Karpas-422 (cell line): Measurements from ENCODE around the gene IRF2. TPM values are rescaled to one million over a fixed set of nuclear protein-coding genes. Genes with fewer than 3 reads are reported as not detected.
A peak's percentile ranks its signal among the peaks of the same experiment; 100 is the strongest.

ENCODE experiments used
- DNase-seq: peaks from one replicate; pipeline ENCODE4 v3.0.0-alpha.2; 2015
- H2AFZ ChIP-seq: fragments of 200-600 bp; sonication (generic); 2 replicates; pipeline ENCODE4 v1.6.1; 2014; ENCODE audit warnings: antibody characterized with exemption, low read length, mixed read lengths
- H3K27ac ChIP-seq: fragments of 200-600 bp; sonication (generic); 2 replicates; pipeline ENCODE4 v1.5.1; 2014; ENCODE audit warnings: mild to moderate bottlenecking, low read length, moderate library complexity
- H3K27me3 ChIP-seq: fragments of 200-600 bp; sonication (generic); 2 replicates; pipeline ENCODE4 v1.6.1; 2014; ENCODE audit warnings: low read length, mixed read lengths
- H3K36me3 ChIP-seq: fragments of 200-600 bp; sonication (generic); 2 replicates; pipeline ENCODE4 v1.6.1; 2014; ENCODE audit warnings: low read length, mixed read lengths; ENCODE audit not compliant: insufficient read depth
- H3K4me1 ChIP-seq: fragments of 200-600 bp; sonication (generic); 2 replicates; pipeline ENCODE4 v1.6.1; 2014; ENCODE audit warnings: mild to moderate bottlenecking, low read length, mixed read lengths
- H3K4me2 ChIP-seq: fragments of 200-600 bp; sonication (generic); 2 replicates; pipeline ENCODE4 v1.6.1; 2014; ENCODE audit warnings: low read length, low read depth, mild to moderate bottlenecking; ENCODE audit not compliant: poor library complexity, severe bottlenecking
- H3K4me3 ChIP-seq: fragments of 200-600 bp; sonication (generic); 2 replicates; pipeline ENCODE4 v1.5.1; 2014; ENCODE audit warnings: mild to moderate bottlenecking, antibody characterized with exemption, low read length, mixed read lengths
- H3K79me2 ChIP-seq: fragments of 200-600 bp; sonication (generic); 2 replicates; pipeline ENCODE4 v1.6.1; 2014; ENCODE audit warnings: mild to moderate bottlenecking, low read length, mixed read lengths
- H3K9ac ChIP-seq: fragments of 200-600 bp; sonication (generic); 2 replicates; pipeline ENCODE4 v1.6.0; 2014; ENCODE audit warnings: low read length
- H3K9me2 ChIP-seq: fragments of 200-600 bp; sonication (generic), shearing (Covaris generic); replicated peaks from 2 replicates; pipeline ENCODE4 v1.6.0; 2014; ENCODE audit warnings: mild to moderate bottlenecking, low read length, moderate library complexity; ENCODE audit not compliant: insufficient read depth
- H3K9me3 ChIP-seq: fragments of 300-700, 200-600 bp; sonication (generic); 2 replicates; pipeline ENCODE4 v1.6.1; 2014; ENCODE audit warnings: low read length, mixed read lengths
- H4K20me1 ChIP-seq: fragments of 200-600 bp; sonication (generic); 2 replicates; pipeline ENCODE4 v1.6.1; 2014; ENCODE audit warnings: mild to moderate bottlenecking, antibody characterized with exemption, low read length, low read depth; ENCODE audit not compliant: insufficient read depth
- total RNA-seq: library from RNA; depleted of rRNA; stranded (reverse); fragments of >200 nt; shearing (Covaris generic); gene quantifications from 2 replicates; pipeline ENCODE4 v1.2.3, GENCODE V29; 2014; ENCODE audit warnings: low replicate concordance

Gene IRF2
- total RNA-seq, 1 experiment from 2014 or later: 35.5 TPM

DNA sequence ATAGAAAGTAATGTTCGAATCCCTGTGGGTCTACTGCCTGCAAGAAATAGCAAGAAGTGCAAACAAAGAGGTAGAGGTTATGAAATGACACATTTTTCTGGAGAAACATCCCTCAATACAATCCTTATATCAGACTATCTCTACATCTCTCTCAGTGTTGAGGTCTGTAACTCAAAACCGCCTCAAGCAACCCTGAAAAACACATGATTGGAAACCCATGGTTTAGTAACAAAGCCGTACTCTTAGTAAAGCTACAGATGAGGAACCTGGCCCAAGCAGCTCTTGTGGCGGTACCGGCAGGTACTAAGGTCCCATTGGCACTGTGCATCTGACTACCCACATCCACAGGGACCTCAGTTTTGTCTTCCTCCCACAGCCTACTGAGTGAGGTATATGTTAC is 53.9 kb downstream of the IRF2 start:
- no peak overlapping the region for H3K4me3 ChIP-seq
- H3K79me2 ChIP-seq: peaks cover 9% of the 10 kb centered on the region; the same call in 1 of the 2 replicates
- no peak overlapping the region for H2AFZ ChIP-seq
- no peak overlapping the region for H3K4me2 ChIP-seq
- H3K9ac ChIP-seq: no peak overlapping the region
- peaks cover 41% of the 10 kb centered on the region for H3K4me1 ChIP-seq
- no peak for DNase-seq
- H3K27ac ChIP-seq: peak overlapping the region; percentile 60; the same call in 1 of the 2 replicates
- H3K9me3 ChIP-seq: no peaks in the 10 kb centered on the region
- H3K27me3 ChIP-seq: no peaks in the 10 kb centered on the region
- no peaks in the 10 kb centered on the region for H4K20me1 ChIP-seq
- H3K36me3 ChIP-seq: peaks cover 12% of the 10 kb centered on the region
- no peaks in the 10 kb centered on the region for H3K9me2 ChIP-seq

- DNase-seq: no peak
- no peaks in the 10 kb centered on the region for H4K20me1 ChIP-seq
- no peaks in the 10 kb centered on the region for H3K9me2 ChIP-seq
- H3K9me3 ChIP-seq: no peaks in the 10 kb centered on the region
- H3K9ac ChIP-seq: no peak overlapping the region
- H3K36me3 ChIP-seq: peaks cover 14% of the 10 kb centered on the region
- no peak overlapping the region for H2AFZ ChIP-seq
- H3K27me3 ChIP-seq: no peaks in the 10 kb centered on the region
- no peak overlapping the region for H3K4me3 ChIP-seq
- H3K4me2 ChIP-seq: no peak overlapping the region
- H3K4me1 ChIP-seq: peaks cover 41% of the 10 kb centered on the region
- H3K27ac ChIP-seq: peak overlapping the region; percentile 29; the same call in 1 of the 2 replicates
- H3K79me2 ChIP-seq: peaks cover 9% of the 10 kb centered on the region; the same call in 1 of the 2 replicates
Measured at GRCh38 chr4:184419976-184420375, 54.4 kb downstream of the IRF2 start.

GRCh38 chr4:184417802-184418511 is 56.4 kb downstream of the IRF2 start:
- H4K20me1 ChIP-seq: no peaks in the 10 kb centered on the region
- peak overlapping the region; percentile 63 for H3K4me2 ChIP-seq
- peak; percentile 44 for DNase-seq
- peaks cover 41% of the 10 kb centered on the region for H3K4me1 ChIP-seq
- 0 out of 2 replicates have a peak overlapping the region, but pooled peaks have one; percentile 4 for H3K9ac ChIP-seq
- no peak overlapping the region for H3K4me3 ChIP-seq
- no peaks in the 10 kb centered on the region for H3K9me2 ChIP-seq
- H3K9me3 ChIP-seq: no peaks in the 10 kb centered on the region
- H2AFZ ChIP-seq: no peak overlapping the region
- H3K36me3 ChIP-seq: peaks cover 7% of the 10 kb centered on the region
- H3K27me3 ChIP-seq: no peaks in the 10 kb centered on the region
- H3K79me2 ChIP-seq: peaks cover 5% of the 10 kb centered on the region; the same call in 1 of the 2 replicates
- peak overlapping the region; percentile 63; the same call in 1 of the 2 replicates for H3K27ac ChIP-seq

DNA sequence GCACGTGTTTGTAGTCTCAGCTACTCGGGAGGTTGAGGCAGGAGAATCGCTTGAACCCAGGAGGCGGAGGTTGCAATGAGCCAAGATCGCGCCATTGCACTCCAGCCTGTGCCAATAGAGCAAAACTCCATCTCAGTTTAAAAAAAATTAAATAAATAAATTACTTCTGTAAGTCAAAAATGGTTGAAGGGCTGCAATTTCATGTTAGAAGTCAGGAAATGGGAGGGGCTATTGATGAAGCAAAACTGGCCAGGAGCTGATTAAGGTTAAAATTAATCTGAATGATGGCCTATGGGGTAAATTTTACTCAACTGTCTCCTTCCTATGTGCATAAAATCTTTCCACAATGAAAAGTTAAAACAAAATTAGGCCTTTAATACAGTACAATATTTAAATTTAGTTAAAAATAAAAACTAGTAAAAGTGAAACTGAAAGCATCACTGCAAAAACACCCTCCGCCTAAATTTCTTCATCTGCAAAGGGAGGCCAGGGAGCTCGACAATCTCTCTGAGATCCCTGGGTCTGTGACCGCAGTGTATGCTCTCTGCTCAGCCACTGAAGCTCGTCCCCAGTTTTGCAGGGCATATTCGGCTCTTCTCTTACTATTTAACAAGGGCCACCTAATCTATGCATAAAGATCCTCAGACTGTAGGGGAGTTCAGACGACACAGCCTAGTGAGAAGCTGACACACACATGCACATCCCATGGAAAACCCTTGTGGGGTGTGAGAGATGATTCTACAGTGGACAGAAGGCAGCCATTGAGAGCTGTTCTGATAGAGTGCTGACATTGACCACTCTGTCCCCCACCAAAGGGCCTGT is 57.2 kb downstream of the IRF2 start:
- Histone ChIP-seq H4K20me1 (no peaks in the 10 kb centered on the region), H3K4me1 (peaks cover 41% of the 10 kb centered on the region), H3K9me2 (no peaks in the 10 kb centered on the region), H2AFZ (no peak overlapping the region), H3K27me3 (no peaks in the 10 kb centered on the region), H3K9ac (peak overlapping the region; percentile 57), H3K36me3 (peaks cover 6% of the 10 kb centered on the region; the same call in 1 of the 2 replicates), H3K9me3 (no peaks in the 10 kb centered on the region), H3K79me2 (peaks cover 5% of the 10 kb centered on the region; the same call in 1 of the 2 replicates), H3K27ac (peak overlapping the region; percentile 63), H3K4me3 (peak overlapping the region; percentile 48; the same call in 1 of the 2 replicates), H3K4me2 (peak overlapping the region; percentile 63)
- DNase-seq: peak; percentile 54

GRCh38 chr4:184415071-184415470 is 59.3 kb downstream of the IRF2 start:
- no peaks in the 10 kb centered on the region for H3K9me2 ChIP-seq
- peaks cover 6% of the 10 kb centered on the region; the same call in 1 of the 2 replicates for H3K36me3 ChIP-seq
- no peak overlapping the region for H2AFZ ChIP-seq
- H3K4me2 ChIP-seq: no peak overlapping the region
- no peak overlapping the region for H3K27ac ChIP-seq
- DNase-seq: no peak
- no peaks in the 10 kb centered on the region for H4K20me1 ChIP-seq
- no peak overlapping the region for H3K9ac ChIP-seq
- no peaks in the 10 kb centered on the region for H3K9me3 ChIP-seq
- H3K27me3 ChIP-seq: no peaks in the 10 kb centered on the region
- H3K4me1 ChIP-seq: peaks cover 20% of the 10 kb centered on the region
- no peak overlapping the region for H3K4me3 ChIP-seq
- H3K79me2 ChIP-seq: no peaks in the 10 kb centered on the region

GRCh38 chr4:184413261-184414046 is 60.9 kb downstream of the IRF2 start:
- Histone ChIP-seq H3K27ac (no peak overlapping the region), H3K79me2 (no peaks in the 10 kb centered on the region), H3K9me2 (no peaks in the 10 kb centered on the region), H3K4me3 (no peak overlapping the region), H3K9ac (no peak overlapping the region), H4K20me1 (no peaks in the 10 kb centered on the region), H3K9me3 (no peaks in the 10 kb centered on the region), H3K36me3 (peaks cover 6% of the 10 kb centered on the region; the same call in 1 of the 2 replicates), H2AFZ (no peak overlapping the region), H3K4me1 (peaks cover 27% of the 10 kb centered on the region), H3K4me2 (no peak overlapping the region), H3K27me3 (no peaks in the 10 kb centered on the region)
- no peak for DNase-seq

DNA sequence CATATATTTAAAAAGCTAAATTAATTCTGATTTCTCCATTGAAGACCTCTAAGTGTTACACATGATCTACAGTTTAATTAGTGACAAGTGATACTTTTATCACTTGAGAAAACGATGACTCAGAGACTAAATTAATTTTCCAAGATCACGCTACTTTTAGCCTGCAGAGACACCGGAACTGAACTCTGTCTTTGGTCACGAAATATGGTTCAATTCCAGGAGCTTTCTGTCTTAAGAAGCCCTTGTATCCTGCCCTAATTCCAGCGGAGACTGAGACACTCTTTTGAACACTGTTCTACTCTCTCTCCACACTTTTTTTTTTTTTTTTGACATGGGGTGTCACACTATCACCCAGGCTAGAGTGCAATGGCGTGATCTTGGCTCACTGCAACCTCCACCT is 63.6 kb downstream of the IRF2 start:
- no peak overlapping the region for H3K9ac ChIP-seq
- H2AFZ ChIP-seq: no peak overlapping the region
- no peak overlapping the region for H3K4me3 ChIP-seq
- H3K36me3 ChIP-seq: peaks cover 5% of the 10 kb centered on the region; the same call in 1 of the 2 replicates
- H4K20me1 ChIP-seq: no peaks in the 10 kb centered on the region
- peaks cover 27% of the 10 kb centered on the region for H3K4me1 ChIP-seq
- H3K27ac ChIP-seq: no peak overlapping the region
- no peak for DNase-seq
- no peaks in the 10 kb centered on the region for H3K79me2 ChIP-seq
- no peaks in the 10 kb centered on the region for H3K9me2 ChIP-seq
- H3K27me3 ChIP-seq: no peaks in the 10 kb centered on the region
- H3K4me2 ChIP-seq: no peak overlapping the region
- no peaks in the 10 kb centered on the region for H3K9me3 ChIP-seq
